Hepatocyte (in vitro differentiated cells): ENCODE results near the gene KIRREL1.

Experiments
- CTCF ChIP-seq: fragments of 200-600 bp; sonication (generic); IDR thresholded peaks from 2 replicates; pipeline ENCODE4 v1.5.1; 2016; ENCODE audit warnings: antibody characterized with exemption, mild to moderate bottlenecking; ENCODE audit not compliant: poor library complexity
- EZH2 ChIP-seq: fragments of 200-600 bp; sonication (generic); IDR thresholded peaks from 2 replicates; pipeline ENCODE4 v1.6.1; 2016; ENCODE audit warnings: antibody characterized with exemption, mild to moderate bottlenecking, borderline replicate concordance
- EZH2phosphoT487 ChIP-seq: fragments of 200-600 bp; sonication (generic); IDR thresholded peaks from one replicate; pipeline ENCODE4 v1.6.1; 2018; ENCODE audit warnings: antibody characterized with exemption, mild to moderate bottlenecking, low read depth, moderate library complexity; ENCODE audit not compliant: unreplicated experiment, severe bottlenecking

- TF ChIP-seq CTCF (no peak), EZH2 (no peak), EZH2phosphoT487 (no peak)
These were observed 152.7 kb downstream of the KIRREL1 start for GRCh38 chr1:158146165-158146564.
